ENCODE data around the gene RRP9. TPM values are rescaled to one million over a fixed set of nuclear protein-coding genes. Genes with fewer than 3 reads are reported as not detected.

Gene RRP9
- total RNA-seq, 3 donors from 2014 or later (not counting 1 experiment from before 2014, with no cell fraction given): 11.2 to 13.0 (median 12.7) TPM

DNA sequence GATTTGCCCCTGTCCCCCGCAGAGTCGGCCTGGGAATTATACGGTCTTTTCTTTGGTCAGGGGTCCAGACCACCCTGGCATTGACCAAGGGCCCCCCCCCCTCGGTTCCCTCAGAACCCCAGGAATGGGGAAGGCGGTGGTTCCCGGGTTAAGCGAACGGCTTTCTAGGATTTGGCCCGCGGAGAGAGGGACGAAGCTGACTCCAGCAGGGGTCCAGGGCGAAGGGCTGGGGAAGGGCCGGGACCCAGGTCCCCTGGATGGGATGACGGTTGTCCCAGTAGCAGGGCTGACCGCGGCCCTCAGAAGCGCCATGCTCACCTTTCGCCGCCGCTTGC is 274 bp downstream of the RRP9 start:
- Mint-ChIP-seq H3K4me1 (peaks cover 22 to 51% of the 10 kb centered on the region in 2 donors), H3K36me3 (no peaks in the 10 kb centered on the region), H3K27me3 (ENCODE audit: low read depth in 2 of 2) (no peaks in the 10 kb centered on the region), H3K4me3 (peak overlapping the region; percentile 97), H3K9me3 (no peaks in the 10 kb centered on the region), H3K27ac (peak overlapping the region; percentile 79 to 88)
- DNase-seq (no peak), ATAC-seq (no peak)
- intact Hi-C loops (cut with micrococcal nuclease): loop anchor here (5.0 kb wide), 1 partner anchor 274 kb away; no protein-coding TSS in a partner anchor
- TF ChIP-seq, protein P1, sequence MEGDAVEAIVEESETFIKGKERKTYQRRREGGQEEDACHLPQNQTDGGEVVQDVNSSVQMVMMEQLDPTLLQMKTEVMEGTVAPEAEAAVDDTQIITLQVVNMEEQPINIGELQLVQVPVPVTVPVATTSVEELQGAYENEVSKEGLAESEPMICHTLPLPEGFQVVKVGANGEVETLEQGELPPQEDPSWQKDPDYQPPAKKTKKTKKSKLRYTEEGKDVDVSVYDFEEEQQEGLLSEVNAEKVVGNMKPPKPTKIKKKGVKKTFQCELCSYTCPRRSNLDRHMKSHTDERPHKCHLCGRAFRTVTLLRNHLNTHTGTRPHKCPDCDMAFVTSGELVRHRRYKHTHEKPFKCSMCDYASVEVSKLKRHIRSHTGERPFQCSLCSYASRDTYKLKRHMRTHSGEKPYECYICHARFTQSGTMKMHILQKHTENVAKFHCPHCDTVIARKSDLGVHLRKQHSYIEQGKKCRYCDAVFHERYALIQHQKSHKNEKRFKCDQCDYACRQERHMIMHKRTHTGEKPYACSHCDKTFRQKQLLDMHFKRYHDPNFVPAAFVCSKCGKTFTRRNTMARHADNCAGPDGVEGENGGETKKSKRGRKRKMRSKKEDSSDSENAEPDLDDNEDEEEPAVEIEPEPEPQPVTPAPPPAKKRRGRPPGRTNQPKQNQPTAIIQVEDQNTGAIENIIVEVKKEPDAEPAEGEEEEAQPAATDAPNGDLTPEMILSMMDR (IDR thresholded peaks at IDR 0.05): no peak
- H3K27me3 ChIP-seq (ENCODE audit: control insufficient read depth, insufficient read depth, low read length): no peaks in the 10 kb centered on the region
- peak overlapping the region; percentile 27 for H3K27ac ChIP-seq (ENCODE audit: low read length)
- H3K4me3 ChIP-seq (ENCODE audit: low read length): peak overlapping the region; percentile 59
- peaks cover 22% of the 10 kb centered on the region for H3K36me3 ChIP-seq (ENCODE audit: control insufficient read depth, insufficient read depth, low read length)
- no peaks in the 10 kb centered on the region for H3K9me3 ChIP-seq (ENCODE audit: control insufficient read depth, insufficient read depth, low read length)
- peaks cover 32% of the 10 kb centered on the region for H3K4me1 ChIP-seq (ENCODE audit: control insufficient read depth, insufficient read depth, low read length)
- WGBS (ENCODE audit: insufficient coverage): 2% methylated on average over 20 of the region's 20 CpGs

DNA sequence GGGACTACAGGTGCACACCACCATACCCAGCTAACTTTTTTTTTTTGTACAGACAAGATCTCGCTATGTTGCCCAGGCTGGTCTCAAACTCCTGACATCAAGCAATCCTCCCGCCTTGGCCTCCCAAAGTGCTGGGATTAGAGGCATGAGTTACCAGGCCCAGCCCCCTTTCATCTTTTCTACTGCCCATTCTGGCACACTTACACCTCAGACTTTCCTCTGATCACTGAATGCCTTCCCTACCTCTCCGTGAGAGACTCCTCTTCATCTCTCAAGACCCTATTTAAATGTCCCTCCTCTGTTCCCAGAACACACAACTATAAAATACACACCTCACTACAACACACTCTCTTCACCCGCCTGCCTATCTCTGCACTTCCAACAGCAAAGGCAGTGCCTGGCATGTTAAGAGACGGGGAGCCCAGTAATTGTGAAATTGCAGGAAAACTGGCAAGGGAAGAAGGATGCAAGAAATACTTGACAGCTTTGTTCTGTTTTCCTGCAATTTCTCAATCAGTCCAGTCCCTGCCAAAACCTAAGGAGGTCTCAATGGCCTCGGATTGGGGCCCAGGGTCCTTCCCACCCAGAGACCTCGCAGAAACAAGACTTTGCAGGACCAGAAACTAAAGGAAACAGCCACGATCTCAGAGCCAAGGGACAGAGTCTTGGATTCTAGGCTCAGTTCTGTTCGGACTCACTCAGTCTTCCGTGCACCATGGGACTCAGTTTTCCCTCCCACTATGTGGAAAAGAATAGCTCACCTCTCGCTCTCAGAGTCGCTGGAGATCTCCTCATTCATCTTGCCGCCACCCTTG is 849 bp downstream of the RRP9 start:
- peak overlapping the region; percentile 97 for H3K4me3 Mint-ChIP-seq
- H3K4me1 Mint-ChIP-seq: peaks cover 22 to 51% of the 10 kb centered on the region in 2 donors
- Histone ChIP-seq H3K36me3 (ENCODE audit: control insufficient read depth, insufficient read depth, low read length) (peaks cover 28% of the 10 kb centered on the region), H3K27me3 (ENCODE audit: control insufficient read depth, insufficient read depth, low read length) (no peaks in the 10 kb centered on the region), H3K9me3 (ENCODE audit: control insufficient read depth, insufficient read depth, low read length) (no peaks in the 10 kb centered on the region), H3K27ac (ENCODE audit: low read length) (peak overlapping the region; percentile 27), H3K4me1 (ENCODE audit: control insufficient read depth, insufficient read depth, low read length) (peaks cover 32% of the 10 kb centered on the region), H3K4me3 (ENCODE audit: low read length) (peak overlapping the region; percentile 59)
- DNase-seq (peak; percentile 13 to 17), ATAC-seq (no peak)
- H3K9me3 Mint-ChIP-seq: no peaks in the 10 kb centered on the region
- H3K27ac Mint-ChIP-seq: peak overlapping the region; percentile 79 to 88
- no peaks in the 10 kb centered on the region for H3K36me3 Mint-ChIP-seq
- TF ChIP-seq, protein P1 (IDR thresholded peaks at IDR 0.05): no peak
- intact Hi-C loops (cut with micrococcal nuclease): loop anchor here (5.0 kb wide), 1 partner anchor 274 kb away; no protein-coding TSS in a partner anchor
- WGBS (ENCODE audit: insufficient coverage): 45% methylated on average over 13 of the region's 13 CpGs
- H3K27me3 Mint-ChIP-seq (ENCODE audit: low read depth in 2 of 2): no peaks in the 10 kb centered on the region

DNA sequence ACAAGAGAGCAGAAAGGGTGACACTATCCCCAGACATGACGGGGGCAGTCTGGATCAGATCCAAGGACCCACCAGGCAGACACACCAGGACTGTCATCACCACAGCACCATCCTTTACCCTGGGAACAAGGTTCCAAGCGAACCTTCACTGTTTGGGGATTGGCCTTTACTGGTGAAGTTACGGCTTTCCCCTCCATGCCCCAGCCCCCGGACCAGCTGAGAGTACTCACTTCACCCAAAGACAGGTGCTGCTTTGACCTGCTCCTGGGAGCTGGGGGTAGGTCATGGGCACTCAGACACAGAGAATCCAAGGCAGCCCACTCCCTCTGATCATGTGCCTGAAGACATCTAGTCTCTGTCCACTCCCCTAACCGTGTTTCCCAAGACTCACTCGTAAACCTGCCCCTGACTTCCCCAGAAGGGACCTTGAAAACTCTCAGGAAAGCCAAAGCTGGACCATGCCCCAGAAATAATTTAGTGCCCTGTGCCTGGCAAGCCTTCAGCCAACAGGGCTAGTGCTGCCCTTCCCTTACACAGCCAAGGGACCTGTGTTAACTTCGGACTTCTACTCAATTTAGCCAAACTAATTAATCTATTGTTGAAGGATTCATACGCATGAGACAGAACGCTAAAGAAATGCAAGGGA is 2.8 kb downstream of the RRP9 start:
- no peak overlapping the region for H3K4me3 ChIP-seq (ENCODE audit: low read length)
- peaks cover 28% of the 10 kb centered on the region for H3K4me1 ChIP-seq (ENCODE audit: control insufficient read depth, insufficient read depth, low read length)
- no peaks in the 10 kb centered on the region for H3K9me3 Mint-ChIP-seq
- no peak overlapping the region for H3K27ac ChIP-seq (ENCODE audit: low read length)
- 97% methylated on average over 9 of the region's 9 CpGs for WGBS (ENCODE audit: insufficient coverage)
- H3K27me3 Mint-ChIP-seq (ENCODE audit: low read depth in 2 of 2): no peaks in the 10 kb centered on the region
- ATAC-seq (no peak), DNase-seq (peak in 1 of 2 donors; percentile 1)
- intact Hi-C loops (cut with micrococcal nuclease): no loop called here
- no peaks in the 10 kb centered on the region for H3K9me3 ChIP-seq (ENCODE audit: control insufficient read depth, insufficient read depth, low read length)
- H3K27me3 ChIP-seq (ENCODE audit: control insufficient read depth, insufficient read depth, low read length): no peaks in the 10 kb centered on the region
- H3K36me3 Mint-ChIP-seq: no peaks in the 10 kb centered on the region
- H3K4me3 Mint-ChIP-seq: peak overlapping the region; percentile 47
- peaks cover 47% of the 10 kb centered on the region for H3K36me3 ChIP-seq (ENCODE audit: control insufficient read depth, insufficient read depth, low read length)
- TF ChIP-seq, protein P1 (IDR thresholded peaks at IDR 0.05): no peak
- no peak overlapping the region for H3K27ac Mint-ChIP-seq
- peaks cover 17 to 46% of the 10 kb centered on the region in 2 donors for H3K4me1 Mint-ChIP-seq
